ENCODE data around the gene HSF2. TPM values are rescaled to one million over a fixed set of nuclear protein-coding genes. Genes with fewer than 3 reads are reported as not detected.

Gene HSF2
- total RNA-seq, 1 experiment from 2014 or later, result 10.6 TPM

DNA sequence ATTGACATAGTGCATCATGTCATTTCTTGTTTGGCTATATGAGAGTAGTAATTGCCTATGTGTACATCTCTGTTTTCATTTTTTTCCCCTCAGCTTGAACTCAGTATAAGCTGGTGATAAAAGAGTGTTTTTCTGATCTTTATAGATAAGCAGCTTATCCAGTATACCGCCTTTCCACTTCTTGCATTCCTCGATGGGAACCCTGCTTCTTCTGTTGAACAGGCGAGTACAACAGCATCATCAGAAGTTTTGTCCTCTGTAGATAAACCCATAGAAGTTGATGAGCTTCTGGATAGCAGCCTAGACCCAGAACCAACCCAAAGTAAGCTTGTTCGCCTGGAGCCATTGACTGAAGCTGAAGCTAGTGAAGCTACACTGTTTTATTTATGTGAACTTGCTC is 32.3 kb downstream of the HSF2 start:
- H3K36me3 Mint-ChIP-seq, result peaks cover 26% of the 10 kb centered on the region
- ChIA-PET POLR2A (no interaction called here), CTCF (no interaction called here)

More for the DNA sequence above, 32.3 kb downstream of the HSF2 start:
- Mint-ChIP-seq H3K9me3 (no peaks in the 10 kb centered on the region), H3K4me1 (no peaks in the 10 kb centered on the region), H3K27me3 (ENCODE audit: low read depth) (no peaks in the 10 kb centered on the region), H3K4me3 (no peak overlapping the region), H3K27ac (no peak overlapping the region)
- no peak for DNase-seq (ENCODE audit: low spot score)
- ATAC-seq, result no peak
- TF ChIP-seq EMX1 (CRISPR knock-in tag; IDR thresholded peaks at IDR 0.05), result no peak
- TF ChIP-seq NR1H2 (CRISPR knock-in tag; IDR thresholded peaks at IDR 0.05), result no peak
- TF ChIP-seq, protein P1, sequence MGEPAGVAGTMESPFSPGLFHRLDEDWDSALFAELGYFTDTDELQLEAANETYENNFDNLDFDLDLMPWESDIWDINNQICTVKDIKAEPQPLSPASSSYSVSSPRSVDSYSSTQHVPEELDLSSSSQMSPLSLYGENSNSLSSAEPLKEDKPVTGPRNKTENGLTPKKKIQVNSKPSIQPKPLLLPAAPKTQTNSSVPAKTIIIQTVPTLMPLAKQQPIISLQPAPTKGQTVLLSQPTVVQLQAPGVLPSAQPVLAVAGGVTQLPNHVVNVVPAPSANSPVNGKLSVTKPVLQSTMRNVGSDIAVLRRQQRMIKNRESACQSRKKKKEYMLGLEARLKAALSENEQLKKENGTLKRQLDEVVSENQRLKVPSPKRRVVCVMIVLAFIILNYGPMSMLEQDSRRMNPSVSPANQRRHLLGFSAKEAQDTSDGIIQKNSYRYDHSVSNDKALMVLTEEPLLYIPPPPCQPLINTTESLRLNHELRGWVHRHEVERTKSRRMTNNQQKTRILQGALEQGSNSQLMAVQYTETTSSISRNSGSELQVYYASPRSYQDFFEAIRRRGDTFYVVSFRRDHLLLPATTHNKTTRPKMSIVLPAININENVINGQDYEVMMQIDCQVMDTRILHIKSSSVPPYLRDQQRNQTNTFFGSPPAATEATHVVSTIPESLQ (CRISPR knock-in tag; IDR thresholded peaks at IDR 0.05), result no peak
- no peak for TF ChIP-seq ZNF317 (CRISPR knock-in tag; IDR thresholded peaks at IDR 0.05; ENCODE audit: borderline replicate concordance, low read depth)
- TF ChIP-seq MYBL2 (CRISPR knock-in tag; IDR thresholded peaks at IDR 0.05), result no peak
- TF ChIP-seq, protein P2, sequence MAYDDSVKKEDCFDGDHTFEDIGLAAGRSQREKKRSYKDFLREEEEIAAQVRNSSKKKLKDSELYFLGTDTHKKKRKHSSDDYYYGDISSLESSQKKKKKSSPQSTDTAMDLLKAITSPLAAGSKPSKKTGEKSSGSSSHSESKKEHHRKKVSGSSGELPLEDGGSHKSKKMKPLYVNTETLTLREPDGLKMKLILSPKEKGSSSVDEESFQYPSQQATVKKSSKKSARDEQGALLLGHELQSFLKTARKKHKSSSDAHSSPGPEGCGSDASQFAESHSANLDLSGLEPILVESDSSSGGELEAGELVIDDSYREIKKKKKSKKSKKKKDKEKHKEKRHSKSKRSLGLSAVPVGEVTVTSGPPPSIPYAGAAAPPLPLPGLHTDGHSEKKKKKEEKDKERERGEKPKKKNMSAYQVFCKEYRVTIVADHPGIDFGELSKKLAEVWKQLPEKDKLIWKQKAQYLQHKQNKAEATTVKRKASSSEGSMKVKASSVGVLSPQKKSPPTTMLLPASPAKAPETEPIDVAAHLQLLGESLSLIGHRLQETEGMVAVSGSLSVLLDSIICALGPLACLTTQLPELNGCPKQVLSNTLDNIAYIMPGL (CRISPR knock-in tag; IDR thresholded peaks at IDR 0.05), result no peak
- no peak for TF ChIP-seq NFYB (CRISPR knock-in tag; conservative IDR thresholded peaks at IDR 0.05; ENCODE audit: low read depth)
- TF ChIP-seq, protein P3, sequence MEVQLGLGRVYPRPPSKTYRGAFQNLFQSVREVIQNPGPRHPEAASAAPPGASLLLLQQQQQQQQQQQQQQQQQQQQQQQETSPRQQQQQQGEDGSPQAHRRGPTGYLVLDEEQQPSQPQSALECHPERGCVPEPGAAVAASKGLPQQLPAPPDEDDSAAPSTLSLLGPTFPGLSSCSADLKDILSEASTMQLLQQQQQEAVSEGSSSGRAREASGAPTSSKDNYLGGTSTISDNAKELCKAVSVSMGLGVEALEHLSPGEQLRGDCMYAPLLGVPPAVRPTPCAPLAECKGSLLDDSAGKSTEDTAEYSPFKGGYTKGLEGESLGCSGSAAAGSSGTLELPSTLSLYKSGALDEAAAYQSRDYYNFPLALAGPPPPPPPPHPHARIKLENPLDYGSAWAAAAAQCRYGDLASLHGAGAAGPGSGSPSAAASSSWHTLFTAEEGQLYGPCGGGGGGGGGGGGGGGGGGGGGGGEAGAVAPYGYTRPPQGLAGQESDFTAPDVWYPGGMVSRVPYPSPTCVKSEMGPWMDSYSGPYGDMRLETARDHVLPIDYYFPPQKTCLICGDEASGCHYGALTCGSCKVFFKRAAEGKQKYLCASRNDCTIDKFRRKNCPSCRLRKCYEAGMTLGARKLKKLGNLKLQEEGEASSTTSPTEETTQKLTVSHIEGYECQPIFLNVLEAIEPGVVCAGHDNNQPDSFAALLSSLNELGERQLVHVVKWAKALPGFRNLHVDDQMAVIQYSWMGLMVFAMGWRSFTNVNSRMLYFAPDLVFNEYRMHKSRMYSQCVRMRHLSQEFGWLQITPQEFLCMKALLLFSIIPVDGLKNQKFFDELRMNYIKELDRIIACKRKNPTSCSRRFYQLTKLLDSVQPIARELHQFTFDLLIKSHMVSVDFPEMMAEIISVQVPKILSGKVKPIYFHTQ (CRISPR knock-in tag; IDR thresholded peaks at IDR 0.05), result no peak
- TF ChIP-seq GABPB1 (CRISPR knock-in tag; IDR thresholded peaks at IDR 0.05), result no peak
- TF ChIP-seq, protein P4, sequence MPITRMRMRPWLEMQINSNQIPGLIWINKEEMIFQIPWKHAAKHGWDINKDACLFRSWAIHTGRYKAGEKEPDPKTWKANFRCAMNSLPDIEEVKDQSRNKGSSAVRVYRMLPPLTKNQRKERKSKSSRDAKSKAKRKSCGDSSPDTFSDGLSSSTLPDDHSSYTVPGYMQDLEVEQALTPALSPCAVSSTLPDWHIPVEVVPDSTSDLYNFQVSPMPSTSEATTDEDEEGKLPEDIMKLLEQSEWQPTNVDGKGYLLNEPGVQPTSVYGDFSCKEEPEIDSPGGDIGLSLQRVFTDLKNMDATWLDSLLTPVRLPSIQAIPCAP (CRISPR knock-in tag; IDR thresholded peaks at IDR 0.05), result no peak
- no peak for TF ChIP-seq TP53 (CRISPR knock-in tag; IDR thresholded peaks at IDR 0.05)
- TF ChIP-seq, protein P5, sequence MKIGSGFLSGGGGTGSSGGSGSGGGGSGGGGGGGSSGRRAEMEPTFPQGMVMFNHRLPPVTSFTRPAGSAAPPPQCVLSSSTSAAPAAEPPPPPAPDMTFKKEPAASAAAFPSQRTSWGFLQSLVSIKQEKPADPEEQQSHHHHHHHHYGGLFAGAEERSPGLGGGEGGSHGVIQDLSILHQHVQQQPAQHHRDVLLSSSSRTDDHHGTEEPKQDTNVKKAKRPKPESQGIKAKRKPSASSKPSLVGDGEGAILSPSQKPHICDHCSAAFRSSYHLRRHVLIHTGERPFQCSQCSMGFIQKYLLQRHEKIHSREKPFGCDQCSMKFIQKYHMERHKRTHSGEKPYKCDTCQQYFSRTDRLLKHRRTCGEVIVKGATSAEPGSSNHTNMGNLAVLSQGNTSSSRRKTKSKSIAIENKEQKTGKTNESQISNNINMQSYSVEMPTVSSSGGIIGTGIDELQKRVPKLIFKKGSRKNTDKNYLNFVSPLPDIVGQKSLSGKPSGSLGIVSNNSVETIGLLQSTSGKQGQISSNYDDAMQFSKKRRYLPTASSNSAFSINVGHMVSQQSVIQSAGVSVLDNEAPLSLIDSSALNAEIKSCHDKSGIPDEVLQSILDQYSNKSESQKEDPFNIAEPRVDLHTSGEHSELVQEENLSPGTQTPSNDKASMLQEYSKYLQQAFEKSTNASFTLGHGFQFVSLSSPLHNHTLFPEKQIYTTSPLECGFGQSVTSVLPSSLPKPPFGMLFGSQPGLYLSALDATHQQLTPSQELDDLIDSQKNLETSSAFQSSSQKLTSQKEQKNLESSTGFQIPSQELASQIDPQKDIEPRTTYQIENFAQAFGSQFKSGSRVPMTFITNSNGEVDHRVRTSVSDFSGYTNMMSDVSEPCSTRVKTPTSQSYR (CRISPR knock-in tag; IDR thresholded peaks at IDR 0.05), result no peak
- TF ChIP-seq CREB1 (CRISPR knock-in tag; IDR thresholded peaks at IDR 0.05), result no peak
- TF ChIP-seq FOXJ3 (CRISPR knock-in tag; IDR thresholded peaks at IDR 0.05; ENCODE audit: borderline replicate concordance), result no peak
- TF ChIP-seq, protein P6, sequence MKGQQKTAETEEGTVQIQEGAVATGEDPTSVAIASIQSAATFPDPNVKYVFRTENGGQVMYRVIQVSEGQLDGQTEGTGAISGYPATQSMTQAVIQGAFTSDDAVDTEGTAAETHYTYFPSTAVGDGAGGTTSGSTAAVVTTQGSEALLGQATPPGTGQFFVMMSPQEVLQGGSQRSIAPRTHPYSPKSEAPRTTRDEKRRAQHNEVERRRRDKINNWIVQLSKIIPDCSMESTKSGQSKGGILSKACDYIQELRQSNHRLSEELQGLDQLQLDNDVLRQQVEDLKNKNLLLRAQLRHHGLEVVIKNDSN (CRISPR knock-in tag; IDR thresholded peaks at IDR 0.05), result no peak
- TF ChIP-seq, protein P7, sequence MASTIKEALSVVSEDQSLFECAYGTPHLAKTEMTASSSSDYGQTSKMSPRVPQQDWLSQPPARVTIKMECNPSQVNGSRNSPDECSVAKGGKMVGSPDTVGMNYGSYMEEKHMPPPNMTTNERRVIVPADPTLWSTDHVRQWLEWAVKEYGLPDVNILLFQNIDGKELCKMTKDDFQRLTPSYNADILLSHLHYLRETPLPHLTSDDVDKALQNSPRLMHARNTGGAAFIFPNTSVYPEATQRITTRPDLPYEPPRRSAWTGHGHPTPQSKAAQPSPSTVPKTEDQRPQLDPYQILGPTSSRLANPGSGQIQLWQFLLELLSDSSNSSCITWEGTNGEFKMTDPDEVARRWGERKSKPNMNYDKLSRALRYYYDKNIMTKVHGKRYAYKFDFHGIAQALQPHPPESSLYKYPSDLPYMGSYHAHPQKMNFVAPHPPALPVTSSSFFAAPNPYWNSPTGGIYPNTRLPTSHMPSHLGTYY (CRISPR knock-in tag; IDR thresholded peaks at IDR 0.05), result no peak
